DMS 273 (cell line): ENCODE results near the gene RNF149.

Experiments
- DNase-seq: peaks from one replicate; lab custom pipeline; 2025; ENCODE audit not compliant: unreplicated experiment; lab: John Stamatoyannopoulos, UW

The RNF149 gene

GRCh38 chr2:101299604-101300003, 8.9 kb downstream of the RNF149 start:
- DNase-seq: no peak

GRCh38 chr2:101297383-101297782, 11.1 kb downstream of the RNF149 start:
- DNase-seq: no peak

GRCh38 chr2:101296371-101296770, 12.1 kb downstream of the RNF149 start:
- DNase-seq: no peak

- DNase-seq: no peak
Measured at GRCh38 chr2:101295895-101296294, 12.6 kb downstream of the RNF149 start.

GRCh38 chr2:101294861-101295260, 13.6 kb downstream of the RNF149 start:
- no peak for DNase-seq

GRCh38 chr2:101293544-101293943, 15.0 kb downstream of the RNF149 start:
- no peak for DNase-seq

- DNase-seq: no peak
Measured at GRCh38 chr2:101291973-101292372, 16.5 kb downstream of the RNF149 start.

- no peak for DNase-seq
Measured at GRCh38 chr2:101290711-101291110, 17.8 kb downstream of the RNF149 start.

- no peak for DNase-seq
Measured at GRCh38 chr2:101287303-101287702, 21.2 kb downstream of the RNF149 start.

- DNase-seq: no peak
Measured at GRCh38 chr2:101286684-101287083, 21.8 kb downstream of the RNF149 start.

- no peak for DNase-seq
Measured at GRCh38 chr2:101282980-101283379, 25.5 kb downstream of the RNF149 start.

- DNase-seq: no peak
Measured at GRCh38 chr2:101281482-101281881, 27.0 kb downstream of the RNF149 start.

- no peak for DNase-seq
Measured at GRCh38 chr2:101278925-101279324, 29.6 kb downstream of the RNF149 start.

- peak; percentile 5 for DNase-seq
Measured at GRCh38 chr2:101277111-101277510, 31.4 kb downstream of the RNF149 start.

- no peak for DNase-seq
Measured at GRCh38 chr2:101274142-101274541, 34.4 kb downstream of the RNF149 start.

GRCh38 chr2:101273056-101273455, 35.4 kb downstream of the RNF149 start:
- DNase-seq: no peak

- DNase-seq: no peak
Measured at GRCh38 chr2:101272045-101272784, 36.3 kb downstream of the RNF149 start.

- DNase-seq: no peak
Measured at GRCh38 chr2:101270700-101271259, 37.7 kb downstream of the RNF149 start.

GRCh38 chr2:101267671-101268656, 40.5 kb downstream of the RNF149 start:
- no peak for DNase-seq

- no peak for DNase-seq
Measured at GRCh38 chr2:101265893-101266499, 42.5 kb downstream of the RNF149 start.

- DNase-seq: no peak
Measured at GRCh38 chr2:101264360-101264939, 44.1 kb downstream of the RNF149 start.
